ENCODE measurements around the gene KY. TPM values are rescaled to one million over a fixed set of nuclear protein-coding genes. Genes with fewer than 3 reads are reported as not detected.

KY gene
- total RNA-seq, 1 donor from 2014 or later: not detected

GRCh38 chr3:134568790-134569189 is 82.0 kb downstream of the KY start:
- H3K27me3 Mint-ChIP-seq: no peaks in the 10 kb centered on the region

GRCh38 chr3:134567605-134568004 is 83.2 kb downstream of the KY start:
- Mint-ChIP-seq H3K27ac (no peak overlapping the region), H3K4me3 (no peak overlapping the region), H3K4me1 (peaks cover under 1% of the 10 kb centered on the region), H3K27me3 (no peaks in the 10 kb centered on the region), H3K9me3 (peaks cover 4% of the 10 kb centered on the region), H3K36me3 (ENCODE audit: low read depth) (peaks cover 15% of the 10 kb centered on the region)
- DNase-seq: no peak
- intact Hi-C loops (cut with micrococcal nuclease): no loop called here

More at GRCh38 chr3:134568790-134569189, 82.0 kb downstream of the KY start:
- Mint-ChIP-seq H3K9me3 (peaks cover 4% of the 10 kb centered on the region), H3K4me1 (no peaks in the 10 kb centered on the region), H3K4me3 (no peak overlapping the region), H3K27ac (no peak overlapping the region), H3K36me3 (ENCODE audit: low read depth) (peaks cover 8% of the 10 kb centered on the region)
- intact Hi-C loops (cut with micrococcal nuclease): no loop called here
- no peak for DNase-seq

- intact Hi-C loops (cut with micrococcal nuclease): no loop called here
- DNase-seq: no peak
- no peaks in the 10 kb centered on the region for H3K27me3 Mint-ChIP-seq
- H3K9me3 Mint-ChIP-seq: no peaks in the 10 kb centered on the region
- no peak overlapping the region for H3K27ac Mint-ChIP-seq
- peaks cover 4% of the 10 kb centered on the region for H3K4me1 Mint-ChIP-seq
- peaks cover 26% of the 10 kb centered on the region for H3K36me3 Mint-ChIP-seq (ENCODE audit: low read depth)
- H3K4me3 Mint-ChIP-seq: no peak overlapping the region
Observed at GRCh38 chr3:134564991-134565390, 85.8 kb downstream of the KY start.

GRCh38 chr3:134563601-134564000 is 87.2 kb downstream of the KY start:
- H3K27me3 Mint-ChIP-seq: no peaks in the 10 kb centered on the region

GRCh38 chr3:134562055-134562454 is 88.8 kb downstream of the KY start:
- Mint-ChIP-seq H3K36me3 (ENCODE audit: low read depth) (peaks cover 35% of the 10 kb centered on the region), H3K27ac (no peak overlapping the region), H3K4me3 (no peak overlapping the region), H3K27me3 (no peaks in the 10 kb centered on the region), H3K9me3 (no peaks in the 10 kb centered on the region), H3K4me1 (peaks cover 4% of the 10 kb centered on the region)
- no peak for DNase-seq
- intact Hi-C loops (cut with micrococcal nuclease): no loop called here

More at GRCh38 chr3:134563601-134564000, 87.2 kb downstream of the KY start:
- no peak for DNase-seq
- Mint-ChIP-seq H3K36me3 (ENCODE audit: low read depth) (peaks cover 29% of the 10 kb centered on the region), H3K9me3 (no peaks in the 10 kb centered on the region), H3K4me3 (no peak overlapping the region), H3K27ac (no peak overlapping the region), H3K4me1 (peaks cover 4% of the 10 kb centered on the region)
- intact Hi-C loops (cut with micrococcal nuclease): no loop called here

- intact Hi-C loops (cut with micrococcal nuclease): no loop called here
Observed at GRCh38 chr3:134559591-134559990, 91.2 kb downstream of the KY start.

More at GRCh38 chr3:134559591-134559990, 91.2 kb downstream of the KY start:
- Mint-ChIP-seq H3K27me3 (no peaks in the 10 kb centered on the region), H3K36me3 (ENCODE audit: low read depth) (peaks cover 34% of the 10 kb centered on the region), H3K27ac (no peak overlapping the region), H3K4me1 (peaks cover 4% of the 10 kb centered on the region), H3K9me3 (no peaks in the 10 kb centered on the region), H3K4me3 (no peak overlapping the region)
- no peak for DNase-seq

Other genes with a start within 250 kb of the KY start
- gene ANAPC13, start 165.0 kb downstream of the KY start, total RNA-seq: 29.7 and 30.0 TPM in 2 replicates
- 18.6 and 20.5 TPM in 2 replicates for gene CEP63, start 165.0 kb downstream of the KY start, total RNA-seq
- 1.6 and 2.3 TPM in 2 replicates for gene EPHB1, start 144.2 kb upstream of the KY start, total RNA-seq